T-helper 1 cell treated with Interleukin-12 subunit alpha and Interleukin-12 subunit beta and Interleukin-4 antibody, amounts not matched to agents 30 ng/mL and 1 ng/mL, for 36 hours (primary cell): Measurements from ENCODE around the gene EXOC7. TPM values are rescaled to one million over a fixed set of nuclear protein-coding genes. Genes with fewer than 3 reads are reported as not detected.

Experiments
- intact Hi-C: fragments of 100-400 bp; cut with micrococcal nuclease; formaldehyde crosslinking; loops from one replicate; pipeline ENCODE4 v1.15.1; 2024
- total RNA-seq: library from RNA; stranded (reverse); gene quantifications from 2 replicates; pipeline ENCODE4 v1.2.3, GENCODE V29; 2022

EXOC7 gene
- total RNA-seq, 1 donor from 2014 or later: 153 TPM

- intact Hi-C loops: no loop called here
Measured at GRCh38 chr17:76089680-76090516, 13.7 kb downstream of the EXOC7 start.

- intact Hi-C loops: no loop called here
Measured at GRCh38 chr17:76088868-76089576, 14.6 kb downstream of the EXOC7 start.

GRCh38 chr17:76088041-76088867 lies 15.3 kb downstream of the EXOC7 start:
- intact Hi-C loops: no loop called here

- intact Hi-C loops: no loop called here
Measured at GRCh38 chr17:76087531-76087930, 16.1 kb downstream of the EXOC7 start.

GRCh38 chr17:76086384-76086783 lies 17.2 kb downstream of the EXOC7 start:
- intact Hi-C loops: no loop called here

- intact Hi-C loops: no loop called here
Measured at GRCh38 chr17:76085731-76086366, 17.7 kb downstream of the EXOC7 start.

GRCh38 chr17:76085066-76085730 lies 18.4 kb downstream of the EXOC7 start:
- intact Hi-C loops: no loop called here

GRCh38 chr17:76083536-76084182 lies 19.9 kb downstream of the EXOC7 start:
- intact Hi-C loops: no loop called here

GRCh38 chr17:76082326-76083251 lies 21.0 kb downstream of the EXOC7 start:
- intact Hi-C loops: no loop called here

GRCh38 chr17:76081295-76082210 lies 22.0 kb downstream of the EXOC7 start:
- intact Hi-C loops: no loop called here

- intact Hi-C loops: no loop called here
Measured at GRCh38 chr17:76080768-76081287, 22.8 kb downstream of the EXOC7 start.

- intact Hi-C loops: loop anchor here (10.0 kb wide), 1 partner anchor 175 kb away; the partner anchor contains the start of gene MRPL38
Measured at GRCh38 chr17:76079956-76080767, 23.4 kb downstream of the EXOC7 start.

GRCh38 chr17:76079535-76079955 lies 24.0 kb downstream of the EXOC7 start:
- intact Hi-C loops: loop anchor here (10.0 kb wide), 1 partner anchor 175 kb away; the partner anchor contains the start of gene MRPL38

GRCh38 chr17:76078860-76079534 lies 24.6 kb downstream of the EXOC7 start, which contains the start of gene ZACN:
ZACN (plus strand) TSS chr17:76079182; CDS start chr17:76079265, 83 bp downstream.
- intact Hi-C loops: loop anchor here (10.0 kb wide), 1 partner anchor 174 kb away; the partner anchor contains the start of gene MRPL38

- intact Hi-C loops: loop anchor here (10.0 kb wide), 1 partner anchor 174 kb away; the partner anchor contains the start of gene MRPL38
Measured at GRCh38 chr17:76078370-76078769, 25.2 kb downstream of the EXOC7 start.
